HG02678 (cell line): Measurements from ENCODE around the gene SLC16A4.

Source experiments
- ATAC-seq: cut with Tn5 transposase; IDR thresholded peaks from one replicate; pipeline ENCODE4 v1.9.1; 2021; ENCODE audit warnings: mild to moderate bottlenecking, moderate library complexity; ENCODE audit not compliant: unreplicated experiment

SLC16A4 gene

GRCh38 chr1:110361856-110362255 is 29.0 kb downstream of the SLC16A4 start:
- ATAC-seq, result no peak

GRCh38 chr1:110360431-110360830 is 30.4 kb downstream of the SLC16A4 start:
- ATAC-seq, result no peak

DNA sequence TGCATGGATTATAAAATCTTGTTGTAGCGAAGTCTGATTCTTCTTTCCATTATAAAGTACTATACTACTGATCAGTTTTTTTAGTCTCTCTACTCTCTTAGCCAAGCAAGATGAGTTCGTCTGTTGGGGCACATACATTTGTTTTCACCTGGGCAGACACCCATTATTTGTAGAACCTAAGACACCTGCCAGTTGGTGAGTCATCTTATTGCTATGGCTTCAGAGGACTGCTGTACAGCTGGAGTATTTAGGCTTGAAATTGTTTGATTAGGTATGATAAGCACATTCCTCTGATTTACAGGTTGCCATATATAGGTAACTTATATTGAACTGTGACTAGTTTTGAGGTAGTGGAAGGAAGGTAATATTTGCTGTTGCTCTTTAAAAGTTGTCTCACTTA is 34.4 kb downstream of the SLC16A4 start:
- no peak for ATAC-seq

DNA sequence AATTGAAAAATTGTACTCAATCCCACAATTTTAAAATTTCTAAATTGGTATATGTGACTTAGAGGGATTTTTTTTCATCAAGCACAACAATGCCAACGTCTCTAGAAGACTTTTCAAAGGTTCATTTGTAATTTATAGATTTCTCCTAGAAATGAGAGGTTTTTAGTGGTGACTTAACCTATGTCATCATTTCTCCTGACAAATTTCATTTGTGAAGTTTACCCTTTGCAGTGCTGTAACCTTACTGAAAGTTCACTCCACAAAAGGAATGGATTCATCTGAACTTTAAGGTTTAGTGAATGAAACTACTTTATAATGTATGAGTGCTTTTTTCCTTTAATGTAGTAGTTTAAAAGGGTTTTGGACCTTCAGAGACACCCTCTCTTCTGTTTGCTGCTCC is 35.5 kb downstream of the SLC16A4 start:
- no peak for ATAC-seq

GRCh38 chr1:110350360-110350759 is 40.5 kb downstream of the SLC16A4 start:
- no peak for ATAC-seq

DNA sequence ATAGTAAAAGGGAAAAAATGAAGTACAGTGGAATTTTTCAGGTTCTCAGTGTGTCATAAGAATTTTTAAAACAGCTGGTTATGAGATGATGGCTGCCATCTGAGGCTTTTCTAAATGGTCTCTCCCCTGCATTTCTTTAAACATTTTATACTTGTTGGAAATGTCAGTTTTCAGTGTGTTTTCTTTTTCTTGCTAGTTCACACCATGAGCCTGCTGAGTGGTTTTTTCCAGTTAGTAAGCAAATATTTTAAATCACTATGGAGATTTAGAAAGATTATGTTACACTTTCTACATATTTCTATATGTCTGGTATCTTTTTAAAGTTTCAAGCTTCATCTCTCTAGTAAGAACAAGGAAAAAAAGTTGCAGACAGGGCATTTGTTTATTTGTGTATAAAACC is 42.1 kb downstream of the SLC16A4 start:
- no peak for ATAC-seq

GRCh38 chr1:110348050-110348449 is 42.8 kb downstream of the SLC16A4 start:
- ATAC-seq, result no peak

- no peak for ATAC-seq
Observed at GRCh38 chr1:110347182-110347893, 43.5 kb downstream of the SLC16A4 start.

DNA sequence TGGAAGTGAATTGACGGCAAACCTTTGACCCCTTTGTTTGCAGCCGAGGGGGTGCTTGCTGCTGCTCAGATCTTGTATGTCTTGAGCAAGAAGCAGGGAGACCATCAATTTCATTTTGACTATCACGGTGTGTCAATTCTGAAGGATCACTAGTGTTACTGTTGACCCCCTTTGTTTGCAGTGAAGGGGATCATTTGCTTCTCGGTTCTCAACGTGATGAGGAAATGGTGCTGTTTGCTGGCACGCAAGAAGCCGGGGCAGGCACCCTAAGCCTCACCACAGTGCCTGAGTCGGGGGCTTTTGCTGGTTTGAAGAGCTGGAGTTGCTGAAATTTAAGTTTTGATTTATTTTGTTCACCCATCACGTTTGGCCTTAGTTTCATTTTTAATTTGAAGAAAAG is 44.1 kb downstream of the SLC16A4 start:
- ATAC-seq, result no peak

DNA sequence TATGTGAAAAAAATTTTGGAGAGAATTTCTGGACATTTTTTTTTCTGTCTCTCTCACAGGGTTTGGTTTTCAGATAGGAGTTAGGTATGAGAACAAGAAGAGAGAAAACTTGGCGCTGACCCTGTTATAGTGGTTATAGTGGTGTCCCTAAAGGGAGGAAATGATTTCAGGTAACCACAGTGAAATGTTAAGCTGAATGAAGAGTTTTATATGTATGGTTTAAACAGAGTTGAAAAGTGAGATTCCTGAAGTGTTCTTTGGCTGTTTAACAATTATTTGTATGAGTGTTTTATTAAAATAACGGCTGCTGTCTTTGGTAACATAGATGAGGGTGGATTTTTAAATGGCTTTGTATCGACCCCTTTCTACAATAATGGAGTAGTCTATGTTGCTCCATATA is 45.3 kb downstream of the SLC16A4 start:
- no peak for ATAC-seq

GRCh38 chr1:110344152-110344551 is 46.7 kb downstream of the SLC16A4 start:
- no peak for ATAC-seq

- no peak for ATAC-seq
Observed at GRCh38 chr1:110343249-110343648, 47.6 kb downstream of the SLC16A4 start.

DNA sequence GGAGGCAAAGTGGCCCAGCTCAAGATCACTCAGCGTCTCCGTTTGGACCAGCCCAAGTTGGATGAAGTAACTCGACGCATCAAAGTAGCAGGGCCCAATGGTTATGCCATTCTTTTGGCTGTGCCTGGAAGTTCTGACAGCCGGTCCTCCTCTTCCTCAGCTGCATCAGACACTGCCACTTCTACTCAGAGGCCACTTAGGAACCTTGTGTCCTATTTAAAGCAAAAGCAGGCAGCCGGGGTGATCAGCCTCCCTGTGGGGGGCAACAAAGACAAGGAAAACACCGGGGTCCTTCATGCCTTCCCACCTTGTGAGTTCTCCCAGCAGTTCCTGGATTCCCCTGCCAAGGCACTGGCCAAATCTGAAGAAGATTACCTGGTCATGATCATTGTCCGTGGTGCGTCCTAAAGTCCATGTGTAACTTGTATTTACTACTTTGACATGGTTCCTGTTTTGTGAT is 48.9 kb downstream of the SLC16A4 start:
- no peak for ATAC-seq

- ATAC-seq, result no peak
Observed at GRCh38 chr1:110341146-110341871, 49.5 kb downstream of the SLC16A4 start.

GRCh38 chr1:110340207-110340468 is 50.7 kb downstream of the SLC16A4 start:
- ATAC-seq, result no peak

- ATAC-seq, result no peak
Observed at GRCh38 chr1:110339407-110340206, 51.2 kb downstream of the SLC16A4 start.

- ATAC-seq, result peak; percentile 73
Observed at GRCh38 chr1:110338886-110339406, 51.9 kb downstream of the SLC16A4 start, which contains the start of gene RBM15. RBM15 (plus strand) TSS chr1:110339377; CDS start chr1:110339406, 29 bp downstream.

GRCh38 chr1:110338309-110338885 is 52.4 kb downstream of the SLC16A4 start:
- ATAC-seq, result peak; percentile 62

DNA sequence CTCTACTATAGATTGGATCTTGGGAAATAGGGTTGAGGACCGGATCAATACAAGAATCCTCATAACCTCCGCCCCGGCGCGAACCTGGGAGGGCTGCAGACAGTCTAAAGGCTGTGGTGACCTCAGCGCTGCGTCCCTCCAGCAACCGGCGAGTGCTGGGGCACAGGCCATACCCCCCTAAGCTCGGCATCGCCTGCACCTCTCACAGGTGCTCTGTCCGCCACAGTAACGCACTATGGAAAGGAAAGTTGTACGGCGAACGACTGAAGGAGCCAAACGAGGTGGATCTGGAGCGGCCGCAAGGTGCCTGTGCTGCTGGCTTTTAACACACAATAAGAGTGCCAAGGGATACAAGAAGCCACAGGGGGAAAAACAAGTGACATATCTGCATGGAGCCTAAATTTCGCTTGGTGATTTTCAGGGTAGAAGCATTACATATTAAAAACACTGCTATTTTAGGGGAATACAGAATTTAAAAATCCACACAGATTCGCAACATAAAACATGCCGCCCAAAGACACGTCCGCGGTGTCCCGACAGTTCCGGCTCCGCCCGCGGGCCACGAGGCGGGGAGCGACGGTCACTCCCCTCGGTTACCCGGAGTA is 53.0 kb downstream of the SLC16A4 start:
- ATAC-seq, result no peak

- ATAC-seq, result no peak
Observed at GRCh38 chr1:110336300-110337039, 54.4 kb downstream of the SLC16A4 start.
